ENCODE results near the gene LUC7L. TPM values are rescaled to one million over a fixed set of nuclear protein-coding genes. Genes with fewer than 3 reads are reported as not detected.

The LUC7L gene
- total and polyA plus RNA-seq, 8 donors: 77.5 to 221 (median 110) TPM

GRCh38 chr16:187330-187729, 41.9 kb downstream of the LUC7L start:
- no peak for DNase-seq
- H3K27me3 ChIP-seq: no peaks in the 10 kb centered on the region
- H3K4me3 ChIP-seq: no peak overlapping the region
- H3K27ac ChIP-seq: no peak overlapping the region
- 92 to 98% (median 96%) methylated on average over 8 of the region's 8 CpGs for WGBS, 5 donors
- no peaks in the 10 kb centered on the region for H3K4me1 ChIP-seq
- intact Hi-C loops (cut with DNase I; ENCODE audit: low total_unique reads): no loop called here
- TF ChIP-seq CTCF (IDR thresholded peaks at IDR 0.05) (no peak), EP300 (IDR thresholded peaks at IDR 0.05) (no peak), POLR2AphosphoS5 (IDR thresholded peaks at IDR 0.05) (no peak), POLR2A (IDR thresholded peaks at IDR 0.05) (no peak)
- peaks cover 50 to 60% (median 53%) of the 10 kb centered on the region in 4 donors for H3K36me3 ChIP-seq
- H3K9me3 ChIP-seq: no peaks in the 10 kb centered on the region

DNA sequence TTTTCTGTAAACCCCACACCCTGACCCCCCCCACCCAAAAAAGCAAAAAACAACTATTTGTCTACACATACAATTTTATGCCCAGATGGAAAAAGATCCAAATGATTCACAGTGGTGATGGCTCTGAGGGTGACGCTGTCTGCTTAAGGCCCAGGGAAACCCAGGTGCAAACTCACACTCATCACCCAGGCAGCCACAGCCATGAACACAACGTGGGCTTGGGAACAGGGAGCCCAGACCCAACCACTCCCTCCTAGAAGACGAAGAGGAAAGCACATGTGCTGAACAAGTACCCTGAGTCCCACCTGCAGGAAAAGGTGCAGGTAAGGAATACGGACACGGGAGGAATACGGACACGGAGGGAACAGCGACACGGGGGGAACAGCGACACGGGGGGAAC, 43.6 kb downstream of the LUC7L start:
- TF ChIP-seq CTCF (IDR thresholded peaks at IDR 0.05) (no peak), POLR2A (IDR thresholded peaks at IDR 0.05) (no peak), EP300 (IDR thresholded peaks at IDR 0.05) (no peak), POLR2AphosphoS5 (IDR thresholded peaks at IDR 0.05) (no peak)
- peaks cover 0 to 10% (median 8%) of the 10 kb centered on the region in 3 donors for H3K27me3 ChIP-seq
- H3K27ac ChIP-seq: no peak overlapping the region
- peaks cover 34 to 44% (median 37%) of the 10 kb centered on the region in 4 donors for H3K36me3 ChIP-seq
- peaks cover 9 to 13% (median 11%) of the 10 kb centered on the region in 4 donors for H3K4me1 ChIP-seq
- no peak overlapping the region for H3K4me3 ChIP-seq
- DNase-seq: no peak
- no peaks in the 10 kb centered on the region for H3K9me3 ChIP-seq
- intact Hi-C loops (cut with DNase I; ENCODE audit: low total_unique reads): no loop called here
- 72 to 90% (median 81%) methylated on average over 3 to 11 of the region's 11 CpGs for WGBS, 5 donors

DNA sequence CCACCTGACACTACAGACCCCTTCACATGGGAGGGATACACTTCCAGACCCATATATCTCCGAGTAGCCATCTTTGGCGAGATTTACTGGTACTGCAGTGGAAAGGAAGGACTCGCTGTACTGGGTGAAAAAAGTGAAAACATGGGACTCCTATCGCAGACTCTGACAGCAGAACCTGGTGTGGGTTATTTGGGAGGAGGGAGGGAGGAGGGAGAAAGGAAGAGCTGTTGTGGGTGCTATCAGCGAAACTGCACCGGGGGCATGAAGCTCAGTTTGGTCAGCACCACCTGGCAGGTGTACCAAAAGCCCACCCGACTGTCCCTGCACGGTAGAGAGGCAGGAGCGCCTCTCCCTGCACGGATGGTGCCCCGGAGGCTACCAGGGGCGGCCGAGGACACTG, 44.0 kb downstream of the LUC7L start:
- H3K27ac ChIP-seq: no peak overlapping the region
- H3K36me3 ChIP-seq: peaks cover 29 to 39% (median 32%) of the 10 kb centered on the region in 4 donors
- H3K27me3 ChIP-seq: peaks cover 1 to 15% (median 12%) of the 10 kb centered on the region in 3 donors
- no peaks in the 10 kb centered on the region for H3K9me3 ChIP-seq
- TF ChIP-seq POLR2AphosphoS5 (IDR thresholded peaks at IDR 0.05): no peak
- no peak for TF ChIP-seq EP300 (IDR thresholded peaks at IDR 0.05)
- TF ChIP-seq POLR2A (IDR thresholded peaks at IDR 0.05): no peak
- no peak for DNase-seq
- no peak overlapping the region for H3K4me3 ChIP-seq
- intact Hi-C loops (cut with DNase I; ENCODE audit: low total_unique reads): no loop called here
- peaks cover 14 to 18% (median 16%) of the 10 kb centered on the region in 4 donors for H3K4me1 ChIP-seq
- WGBS, 5 donors: 88 to 92% (median 89%) methylated on average over 11 to 13 of the region's 13 CpGs

DNA sequence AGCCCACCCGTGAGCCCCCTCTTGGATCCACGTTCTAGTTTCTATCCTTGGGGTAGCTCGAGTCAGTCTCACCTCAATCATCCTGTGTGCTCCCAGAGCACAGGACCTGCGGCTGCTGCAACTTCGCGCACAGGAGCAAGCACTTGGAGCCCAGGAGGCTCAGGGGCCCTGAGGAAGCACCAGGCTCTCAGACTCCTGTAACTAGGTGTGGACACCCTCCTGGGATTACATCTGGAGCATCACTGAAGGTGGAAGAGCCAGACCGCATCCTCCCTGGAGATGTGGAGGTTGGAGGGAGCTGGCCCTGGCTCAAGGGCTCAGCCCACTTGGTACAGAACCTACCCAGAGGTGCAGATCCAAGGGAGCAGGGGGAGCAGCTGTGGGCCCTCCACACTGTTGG, 46.2 kb downstream of the LUC7L start:
- TF ChIP-seq CTCF (IDR thresholded peaks at IDR 0.05) (no peak), POLR2AphosphoS5 (IDR thresholded peaks at IDR 0.05) (no peak), EP300 (IDR thresholded peaks at IDR 0.05) (no peak)
- peaks cover 20 to 37% (median 34%) of the 10 kb centered on the region in 3 donors for H3K27me3 ChIP-seq
- WGBS, 5 donors: 76 to 80% (median 77%) methylated on average over 7 of the region's 7 CpGs
- no peaks in the 10 kb centered on the region for H3K9me3 ChIP-seq
- intact Hi-C loops (cut with DNase I; ENCODE audit: low total_unique reads): loop anchor here (5.0 kb wide), 1 partner anchor 66 kb away; no protein-coding TSS in a partner anchor
- H3K4me3 ChIP-seq: no peak overlapping the region
- no peak overlapping the region for H3K27ac ChIP-seq
- peaks cover 18 to 25% (median 21%) of the 10 kb centered on the region in 4 donors for H3K4me1 ChIP-seq
- no peak for DNase-seq
- peaks cover 9 to 17% (median 10%) of the 10 kb centered on the region in 4 donors for H3K36me3 ChIP-seq

- Histone ChIP-seq H3K27ac (no peak overlapping the region), H3K36me3 (peaks cover 0 to 8% (median 0%) of the 10 kb centered on the region in 4 donors), H3K9me3 (no peaks in the 10 kb centered on the region), H3K4me3 (peak overlapping the region in 3 of 4 donors; percentile 18 to 49 (median 31)), H3K4me1 (peaks cover 18 to 36% (median 26%) of the 10 kb centered on the region in 4 donors), H3K27me3 (peaks cover 23 to 49% (median 45%) of the 10 kb centered on the region in 3 donors)
- intact Hi-C loops (cut with DNase I; ENCODE audit: low total_unique reads): loop anchor here (5.0 kb wide), 1 partner anchor 64 kb away; no protein-coding TSS in a partner anchor
- TF ChIP-seq POLR2A (IDR thresholded peaks at IDR 0.05) (no peak), CTCF (IDR thresholded peaks at IDR 0.05) (peak in 5 of 7 experiments; percentile 84 to 98 (median 90)), EP300 (IDR thresholded peaks at IDR 0.05) (no peak), POLR2AphosphoS5 (IDR thresholded peaks at IDR 0.05) (peak in 1 of 3 donors; percentile 62)
- WGBS, 5 donors: 6 to 28% (median 6%) methylated on average over 9 to 22 of the region's 22 CpGs
- peak in 1 of 2 donors; percentile 91 for DNase-seq
Observed at GRCh38 chr16:181565-182021, 47.7 kb downstream of the LUC7L start.
